Caco-2 (cell line): ENCODE measurements around the gene XPR1. TPM values are rescaled to one million over a fixed set of nuclear protein-coding genes. Genes with fewer than 3 reads are reported as not detected.
"Not testable (repeated sequence)": the region's sequence is repeated elsewhere in the genome, so short reads cannot be mapped to it uniquely, and the experiment has no call there.

Experiments
- BruUV-seq: library from RNA; stranded (reverse); fragments of 400-500 nt; replicated peaks from 2 replicates; lab custom pipeline; 2021; lab: Mats Ljungman, UMichigan
- CTCF ChIA-PET: fragments of 300-600 bp; sonication (Branson Sonifier 250); formaldehyde crosslinking; loops from one replicate; lab custom pipeline; 2022; ENCODE audit warnings: antibody characterized with exemption; lab: Charles Lee
- POLR2A ChIA-PET: fragments of 300-600 bp; sonication (Branson Sonifier 250); formaldehyde crosslinking; loops from one replicate; lab custom pipeline; 2022; ENCODE audit warnings: antibody characterized with exemption; lab: Charles Lee
- DNase-seq, 2 experiments: peaks; one replicate each; pipeline versions ENCODE4 v3.0.0 to v3.0.0-alpha.2; 2020 to 2022
- H3K27me3 ChIP-seq: replicated peaks from 2 replicates; pipeline ENCODE4 v1.6.0; 2011; ENCODE audit warnings: low read length; ENCODE audit not compliant: control insufficient read depth, insufficient read depth
- H3K36me3 ChIP-seq: 2 replicates; pipeline ENCODE4 v1.5.1; 2011; ENCODE audit warnings: low read length; ENCODE audit not compliant: control insufficient read depth, insufficient read depth
- H3K4me1 ChIP-seq: fragments of 250-450 bp; sonication (Bioruptor Pico); 2 replicates; pipeline ENCODE4 v1.5.1; 2020; ENCODE audit warnings: mild to moderate bottlenecking
- H3K4me3 ChIP-seq: 2 replicates; pipeline ENCODE4 v1.5.1; 2011; ENCODE audit warnings: low read depth, mild to moderate bottlenecking, control low read depth, low read length
- H3K9me3 ChIP-seq: fragments of 250-450 bp; sonication (Bioruptor Pico); 2 replicates; pipeline ENCODE4 v1.5.1; 2020; ENCODE audit warnings: mild to moderate bottlenecking, moderate library complexity
- H3K27ac Mint-ChIP-seq: one replicate; pipeline ENCODE4 v1.8.0; 2022; ENCODE audit warnings: mixed read lengths; ENCODE audit not compliant: unreplicated experiment
- H3K27me3 Mint-ChIP-seq: one replicate; pipeline ENCODE4 v1.8.0; 2022; ENCODE audit warnings: mixed read lengths; ENCODE audit not compliant: insufficient read depth, unreplicated experiment
- H3K36me3 Mint-ChIP-seq: one replicate; pipeline ENCODE4 v1.8.0; 2022; ENCODE audit warnings: mild to moderate bottlenecking, mixed read lengths; ENCODE audit not compliant: insufficient read depth, unreplicated experiment
- H3K4me1 Mint-ChIP-seq: one replicate; pipeline ENCODE4 v1.8.0; 2022; ENCODE audit warnings: low read depth, mixed read lengths; ENCODE audit not compliant: unreplicated experiment
- H3K4me3 Mint-ChIP-seq: one replicate; pipeline ENCODE4 v1.8.0; 2022; ENCODE audit warnings: mild to moderate bottlenecking, moderate library complexity, mixed read lengths; ENCODE audit not compliant: unreplicated experiment
- H3K9me3 Mint-ChIP-seq: one replicate; pipeline ENCODE4 v1.8.0; 2022; ENCODE audit warnings: mixed read lengths; ENCODE audit not compliant: unreplicated experiment
- intact Hi-C: fragments of 100-400 bp; cut with micrococcal nuclease; formaldehyde crosslinking; loops from one replicate; pipeline ENCODE4 v1.10.0; 2022; ENCODE audit not compliant: unreplicated experiment
- total RNA-seq: library from RNA; stranded (reverse); gene quantifications from 2 replicates; pipeline ENCODE4 v1.2.3, GENCODE V29; 2022
- TF ChIP-seq, protein P1 (sequence below), 2 experiments: fragments of 200-600 bp in 1 of 2; IDR thresholded peaks; 1 replicate in 1 of 2; 2 replicates in 1 of 2; pipeline versions ENCODE4 v1.5.1 to v1.8.0; 2011 to 2022; ENCODE audit warnings: antibody characterized with exemption in 1 of 2, control low read depth in 1 of 2, inconsistent platforms in 1 of 2, low read depth in 1 of 2, low read length in 1 of 2, mild to moderate bottlenecking in 1 of 2, moderate library complexity in 1 of 2; ENCODE audit not compliant: insufficient read depth in 1 of 2, severe bottlenecking in 1 of 2, unreplicated experiment in 1 of 2

The XPR1 gene
- total RNA-seq, 1 experiment from 2014 or later = 34.4 TPM

DNA sequence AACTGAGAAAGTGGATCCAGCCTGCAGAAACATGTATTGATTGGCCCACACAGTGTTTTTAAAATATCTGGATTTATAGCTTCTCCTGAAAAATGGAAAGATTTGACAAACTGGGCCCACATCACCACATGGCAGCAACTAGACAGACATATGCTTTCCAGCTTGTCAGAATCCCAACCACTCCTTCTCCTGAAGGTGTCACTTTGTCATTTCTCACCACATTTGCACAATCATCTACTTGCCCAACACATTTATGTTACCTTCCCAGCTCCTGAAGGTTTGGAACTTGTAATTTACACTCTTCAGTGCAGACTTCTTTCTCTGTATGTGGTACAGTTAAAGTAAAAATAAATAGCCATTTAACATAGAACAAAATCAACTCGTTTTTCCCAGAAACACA is 154.8 kb downstream of the XPR1 start:
- Histone ChIP-seq H3K36me3 (no peaks in the 10 kb centered on the region), H3K9me3 (no peaks in the 10 kb centered on the region), H3K27me3 (no peaks in the 10 kb centered on the region), H3K4me3 (no peak overlapping the region), H3K4me1 (0 out of 2 replicates have a peak, but pooled peaks cover 4% of the 10 kb centered on the region)
- ChIA-PET POLR2A (no interaction called here), CTCF (no interaction called here)
- TF ChIP-seq, protein P1, sequence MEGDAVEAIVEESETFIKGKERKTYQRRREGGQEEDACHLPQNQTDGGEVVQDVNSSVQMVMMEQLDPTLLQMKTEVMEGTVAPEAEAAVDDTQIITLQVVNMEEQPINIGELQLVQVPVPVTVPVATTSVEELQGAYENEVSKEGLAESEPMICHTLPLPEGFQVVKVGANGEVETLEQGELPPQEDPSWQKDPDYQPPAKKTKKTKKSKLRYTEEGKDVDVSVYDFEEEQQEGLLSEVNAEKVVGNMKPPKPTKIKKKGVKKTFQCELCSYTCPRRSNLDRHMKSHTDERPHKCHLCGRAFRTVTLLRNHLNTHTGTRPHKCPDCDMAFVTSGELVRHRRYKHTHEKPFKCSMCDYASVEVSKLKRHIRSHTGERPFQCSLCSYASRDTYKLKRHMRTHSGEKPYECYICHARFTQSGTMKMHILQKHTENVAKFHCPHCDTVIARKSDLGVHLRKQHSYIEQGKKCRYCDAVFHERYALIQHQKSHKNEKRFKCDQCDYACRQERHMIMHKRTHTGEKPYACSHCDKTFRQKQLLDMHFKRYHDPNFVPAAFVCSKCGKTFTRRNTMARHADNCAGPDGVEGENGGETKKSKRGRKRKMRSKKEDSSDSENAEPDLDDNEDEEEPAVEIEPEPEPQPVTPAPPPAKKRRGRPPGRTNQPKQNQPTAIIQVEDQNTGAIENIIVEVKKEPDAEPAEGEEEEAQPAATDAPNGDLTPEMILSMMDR (IDR thresholded peaks at IDR 0.05; ENCODE audit: insufficient read depth in 1 of 2, low read depth in 1 of 2, low read length in 1 of 2, severe bottlenecking in 1 of 2, unreplicated experiment in 1 of 2) = no peak
- intact Hi-C loops = no loop called here
- Mint-ChIP-seq H3K27me3 (no peaks in the 10 kb centered on the region), H3K36me3 (peaks cover 7% of the 10 kb centered on the region), H3K4me1 (peaks cover 7% of the 10 kb centered on the region), H3K27ac (no peak overlapping the region), H3K9me3 (no peaks in the 10 kb centered on the region), H3K4me3 (no peak overlapping the region)
- no TSS peak for BruUV-seq
- no peak for DNase-seq

DNA sequence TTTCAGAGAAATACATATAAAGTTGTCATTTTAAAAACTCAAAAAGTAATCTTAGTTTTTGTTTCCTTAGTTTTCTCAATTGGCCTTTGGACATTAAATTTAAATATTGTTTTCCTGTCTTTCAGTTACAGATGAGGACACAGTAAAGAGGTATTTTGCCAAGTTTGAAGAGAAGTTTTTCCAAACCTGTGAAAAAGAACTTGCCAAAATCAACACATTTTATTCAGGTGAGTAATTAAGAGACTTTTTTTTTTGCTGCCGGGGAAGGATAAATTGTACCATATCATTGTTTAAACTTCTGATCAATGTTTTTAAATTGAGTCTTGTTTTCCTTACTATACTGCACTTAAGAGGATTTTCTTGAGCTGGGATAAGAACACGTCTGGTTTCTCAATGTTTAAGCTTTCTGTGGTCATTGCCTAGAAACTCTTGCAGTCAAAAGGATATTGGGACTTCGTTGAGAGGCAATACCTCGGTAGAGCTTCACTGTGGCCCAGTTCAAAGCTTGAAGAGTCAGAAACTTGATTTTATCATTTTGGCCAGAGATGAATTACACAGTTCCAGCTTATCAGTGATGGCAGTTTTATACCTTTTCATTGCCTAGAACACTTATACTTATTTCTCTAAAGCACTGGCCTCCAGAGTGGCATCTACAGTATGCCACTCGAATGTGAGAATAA is 155.9 kb downstream of the XPR1 start:
- TF ChIP-seq, protein P1 (IDR thresholded peaks at IDR 0.05; ENCODE audit: insufficient read depth in 1 of 2, low read depth in 1 of 2, low read length in 1 of 2, severe bottlenecking in 1 of 2, unreplicated experiment in 1 of 2) = no peak
- Mint-ChIP-seq H3K36me3 (peaks cover 7% of the 10 kb centered on the region), H3K4me3 (no peak overlapping the region), H3K4me1 (no peaks in the 10 kb centered on the region), H3K9me3 (no peaks in the 10 kb centered on the region), H3K27ac (no peak overlapping the region), H3K27me3 (no peaks in the 10 kb centered on the region)
- Histone ChIP-seq H3K9me3 (no peaks in the 10 kb centered on the region), H3K27me3 (no peaks in the 10 kb centered on the region), H3K36me3 (no peaks in the 10 kb centered on the region), H3K4me1 (0 out of 2 replicates have a peak, but pooled peaks cover 4% of the 10 kb centered on the region), H3K4me3 (no peak overlapping the region)
- ChIA-PET POLR2A (no interaction called here), CTCF (no interaction called here)
- no peak for DNase-seq
- BruUV-seq = no TSS peak
- intact Hi-C loops = no loop called here

DNA sequence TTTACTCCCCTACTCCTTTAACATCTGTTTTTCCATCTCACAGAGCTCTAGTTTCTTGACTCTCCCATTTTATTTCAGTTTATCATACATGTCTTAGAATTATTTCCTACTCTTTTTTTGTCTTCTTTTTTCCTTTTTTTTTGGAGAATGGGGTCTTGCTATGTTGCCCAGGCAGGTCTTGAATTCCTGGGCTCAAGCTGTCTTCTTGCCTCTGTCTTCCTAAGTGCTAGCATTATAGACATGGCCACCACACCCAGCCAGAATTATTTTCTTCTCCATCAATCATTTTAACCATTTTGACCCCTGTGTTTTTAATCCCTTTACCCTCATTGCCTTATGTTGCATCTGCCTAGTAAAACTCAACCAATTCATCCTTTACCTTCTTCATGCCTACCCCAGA is 157.6 kb downstream of the XPR1 start:
- Histone ChIP-seq H3K4me3 (no peak overlapping the region), H3K4me1 (0 out of 2 replicates have a peak, but pooled peaks cover 4% of the 10 kb centered on the region), H3K36me3 (no peaks in the 10 kb centered on the region), H3K27me3 (no peaks in the 10 kb centered on the region), H3K9me3 (no peaks in the 10 kb centered on the region)
- BruUV-seq = no TSS peak
- Mint-ChIP-seq H3K4me1 (peaks cover 3% of the 10 kb centered on the region), H3K4me3 (no peak overlapping the region), H3K36me3 (peaks cover 7% of the 10 kb centered on the region), H3K9me3 (no peaks in the 10 kb centered on the region), H3K27ac (no peak overlapping the region), H3K27me3 (no peaks in the 10 kb centered on the region)
- ChIA-PET POLR2A (interaction anchor here (0.7 kb wide), 1 partner anchor 24 kb away, joined by 4 read pairs; no protein-coding TSS in a partner anchor), CTCF (no interaction called here)
- DNase-seq = no peak
- TF ChIP-seq, protein P1 (IDR thresholded peaks at IDR 0.05; ENCODE audit: insufficient read depth in 1 of 2, low read depth in 1 of 2, low read length in 1 of 2, severe bottlenecking in 1 of 2, unreplicated experiment in 1 of 2) = no peak
- intact Hi-C loops = no loop called here

DNA sequence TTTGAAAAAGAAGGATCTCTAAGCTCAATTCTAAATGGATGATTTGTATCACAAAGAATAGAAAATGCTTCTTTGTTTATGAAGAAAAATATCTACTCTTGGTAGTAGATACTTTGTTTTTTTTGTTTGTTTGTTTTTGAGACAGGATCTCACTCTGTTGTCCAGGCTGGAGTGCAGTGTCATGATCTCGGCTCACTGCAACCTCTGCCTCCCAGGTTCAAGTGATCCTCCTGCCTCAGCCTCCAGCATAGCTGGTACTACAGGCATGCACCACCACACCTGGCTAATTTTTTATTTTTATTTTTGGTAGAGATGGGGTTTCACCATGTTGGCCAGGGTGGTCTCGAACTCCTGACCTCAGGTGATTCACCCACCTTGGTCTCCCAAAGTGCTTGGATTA is 159.3 kb downstream of the XPR1 start:
- BruUV-seq, intact Hi-C loops: not testable (repeated sequence)

More for the DNA sequence above, 159.3 kb downstream of the XPR1 start:
- H3K4me3 ChIP-seq, H3K9me3 ChIP-seq, H3K4me1 Mint-ChIP-seq, CTCF ChIA-PET, H3K27me3 Mint-ChIP-seq, H3K4me1 ChIP-seq, DNase-seq, H3K27ac Mint-ChIP-seq, H3K36me3 ChIP-seq, POLR2A ChIA-PET, H3K36me3 Mint-ChIP-seq, H3K9me3 Mint-ChIP-seq, H3K4me3 Mint-ChIP-seq, H3K27me3 ChIP-seq: not testable (repeated sequence)
